Kidney (tissue), 14 donors: ENCODE results near the gene FGFR1OP2. TPM values are rescaled to one million over a fixed set of nuclear protein-coding genes. Genes with fewer than 3 reads are reported as not detected.

Experiments used
- DNase-seq, 5 donors: peaks; one replicate each; pipeline ENCODE4 v3.0.0-alpha.2; 2013 to 2020
- FAIRE-seq: peaks from 2 replicates; lab custom pipeline; 2012; peaks lifted over from hg19 to GRCh38; lab: Jason Lieb, UNC
- H3K27ac ChIP-seq, 2 donors: one replicate each; pipeline ENCODE4 v1.7.0; 2013; ENCODE audit warnings: low read depth in 2 of 2, low read length in 2 of 2, inconsistent platforms in 1 of 2
- H3K27me3 ChIP-seq: one replicate; pipeline ENCODE4 v1.7.1; 2013; ENCODE audit warnings: low read length, inconsistent platforms; ENCODE audit not compliant: control insufficient read depth, insufficient read depth
- H3K36me3 ChIP-seq, 3 donors: one replicate each; pipeline versions ENCODE4 v1.7.0 to v1.7.1; 2013; ENCODE audit warnings: low read length in 3 of 3, control low read depth in 1 of 3, inconsistent platforms in 1 of 3; ENCODE audit not compliant: insufficient read depth in 3 of 3, control insufficient read depth in 2 of 3
- H3K4me1 ChIP-seq, 3 donors: one replicate each; pipeline versions ENCODE4 v1.7.0 to v1.7.1; 2013; ENCODE audit warnings: low read length in 3 of 3, inconsistent platforms in 1 of 3, low read depth in 1 of 3; ENCODE audit not compliant: control insufficient read depth in 2 of 3, insufficient read depth in 2 of 3
- H3K4me3 ChIP-seq, 3 donors: one replicate each; pipeline versions ENCODE4 v1.7.0 to v1.8.1; 2013; ENCODE audit warnings: low read length in 3 of 3, control low read depth in 1 of 3, inconsistent platforms in 1 of 3
- H3K9ac ChIP-seq, 3 donors: one replicate each; pipeline versions ENCODE4 v1.7.0 to v1.7.1; 2013; ENCODE audit warnings: low read length in 3 of 3, control low read depth in 1 of 3, inconsistent platforms in 1 of 3
- H3K9me3 ChIP-seq, 3 donors: one replicate each; pipeline versions ENCODE4 v1.7.0 to v1.7.1; 2013; ENCODE audit warnings: low read length in 3 of 3, control low read depth in 1 of 3, inconsistent platforms in 1 of 3; ENCODE audit not compliant: control insufficient read depth in 2 of 3, insufficient read depth in 1 of 3
- intact Hi-C: fragments of 100-400 bp; cut with DNase I; formaldehyde crosslinking; loops from one replicate; pipeline ENCODE4 v1.11.1; 2022
- polyA plus RNA-seq: library from polyadenylated mRNA; stranded (reverse); fragments of 350-450 nt; fragmentation: Illumina TruSeq; extraction: RNeasy Lipid Tissue Mini Kit (QIAGEN cat#74804); gene quantifications from one replicate; pipeline ENCODE4 v1.2.3, GENCODE V29; 2014; ENCODE audit warnings: low read depth, low replicate concordance; ENCODE audit not compliant: insufficient read depth
- total RNA-seq: library from RNA; stranded (reverse); fragmentation: NEBNext Ultra II Directional; extraction: Animal tissue kit (Norgen Biotek cat#: 25700); gene quantifications from one replicate; pipeline ENCODE4 v1.2.1, GENCODE V29; 2021
- TF ChIP-seq, protein P1 (sequence below): IDR thresholded peaks from 3 replicates; pipeline ENCODE4 v1.5.1; 2012; ENCODE audit warnings: mild to moderate bottlenecking, moderate library complexity, borderline replicate concordance; ENCODE audit not compliant: insufficient read depth; ENCODE audit errors: extremely low read depth
- donor health status: control.
- donor health status: control.
- donor health status: control.
- donor health status: control.
- donor health status: control.
- donor health status: DM: yes; HTN: yes; CAD: no.
- donor health status: Normal renal cell carcinoma (clear cell type).

FGFR1OP2 gene
- total and polyA plus RNA-seq, 2 donors from 2014 or later = 28.6 to 47.1 TPM

- Histone ChIP-seq H3K27me3 (no peaks in the 10 kb centered on the region), H3K9ac (no peak overlapping the region), H3K36me3 (peaks cover 0 to 5% (median 4%) of the 10 kb centered on the region in 3 donors), H3K4me1 (peaks cover 0 to 8% (median 5%) of the 10 kb centered on the region in 3 donors), H3K9me3 (no peaks in the 10 kb centered on the region), H3K27ac (no peak overlapping the region), H3K4me3 (no peak overlapping the region)
- TF ChIP-seq, protein P1, sequence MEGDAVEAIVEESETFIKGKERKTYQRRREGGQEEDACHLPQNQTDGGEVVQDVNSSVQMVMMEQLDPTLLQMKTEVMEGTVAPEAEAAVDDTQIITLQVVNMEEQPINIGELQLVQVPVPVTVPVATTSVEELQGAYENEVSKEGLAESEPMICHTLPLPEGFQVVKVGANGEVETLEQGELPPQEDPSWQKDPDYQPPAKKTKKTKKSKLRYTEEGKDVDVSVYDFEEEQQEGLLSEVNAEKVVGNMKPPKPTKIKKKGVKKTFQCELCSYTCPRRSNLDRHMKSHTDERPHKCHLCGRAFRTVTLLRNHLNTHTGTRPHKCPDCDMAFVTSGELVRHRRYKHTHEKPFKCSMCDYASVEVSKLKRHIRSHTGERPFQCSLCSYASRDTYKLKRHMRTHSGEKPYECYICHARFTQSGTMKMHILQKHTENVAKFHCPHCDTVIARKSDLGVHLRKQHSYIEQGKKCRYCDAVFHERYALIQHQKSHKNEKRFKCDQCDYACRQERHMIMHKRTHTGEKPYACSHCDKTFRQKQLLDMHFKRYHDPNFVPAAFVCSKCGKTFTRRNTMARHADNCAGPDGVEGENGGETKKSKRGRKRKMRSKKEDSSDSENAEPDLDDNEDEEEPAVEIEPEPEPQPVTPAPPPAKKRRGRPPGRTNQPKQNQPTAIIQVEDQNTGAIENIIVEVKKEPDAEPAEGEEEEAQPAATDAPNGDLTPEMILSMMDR = no peak
- DNase-seq (no peak), FAIRE-seq (no peak)
- intact Hi-C loops = no loop called here
Observed at GRCh38 chr12:26935636-26936378, 2.5 kb upstream of the FGFR1OP2 start.

GRCh38 chr12:26936559-26937442 lies 1.5 kb upstream of the FGFR1OP2 start:
- intact Hi-C loops = no loop called here
- Histone ChIP-seq H3K9ac (peak overlapping the region; percentile 83 to 87 (median 83)), H3K27ac (peak overlapping the region in 1 of 2 donors; percentile 98), H3K36me3 (peaks cover 0 to 5% (median 4%) of the 10 kb centered on the region in 3 donors), H3K27me3 (no peaks in the 10 kb centered on the region), H3K9me3 (no peaks in the 10 kb centered on the region), H3K4me3 (peak overlapping the region; percentile 80 to 99 (median 89)), H3K4me1 (peaks cover 0 to 12% (median 5%) of the 10 kb centered on the region in 3 donors)
- TF ChIP-seq, protein P1 = no peak
- DNase-seq (peak in 1 of 5 donors; percentile 21), FAIRE-seq (no peak)

DNA sequence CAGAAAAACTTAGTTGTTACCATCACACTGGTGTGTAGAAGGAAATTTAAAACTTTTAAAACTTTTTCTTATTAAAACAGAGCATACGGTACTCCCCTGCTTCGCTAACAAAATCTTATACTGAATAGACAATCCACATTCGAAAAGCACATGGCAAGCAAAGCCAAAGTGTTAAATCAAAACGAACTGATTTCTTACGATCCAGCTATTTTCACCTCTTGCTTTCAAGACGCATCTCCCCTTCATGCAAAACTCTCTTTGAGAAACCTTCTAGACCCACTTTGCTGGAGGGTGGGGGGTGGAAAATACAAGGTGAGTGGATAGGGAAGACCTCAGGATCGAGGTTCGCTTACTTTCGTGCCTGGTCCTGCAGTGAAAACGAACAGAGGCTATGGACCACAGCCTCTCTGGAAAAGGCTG lies 817 bp upstream of the FGFR1OP2 start:
- intact Hi-C loops = no loop called here
- peaks cover 0 to 13% (median 5%) of the 10 kb centered on the region in 3 donors for H3K4me1 ChIP-seq
- H3K36me3 ChIP-seq = peaks cover 0 to under 1% (median 0%) of the 10 kb centered on the region in 3 donors
- no peaks in the 10 kb centered on the region for H3K27me3 ChIP-seq
- peak overlapping the region; percentile 83 to 87 (median 83) for H3K9ac ChIP-seq
- TF ChIP-seq, protein P1 = no peak
- DNase-seq (no peak), FAIRE-seq (no peak)
- H3K9me3 ChIP-seq = no peaks in the 10 kb centered on the region
- peak overlapping the region; percentile 80 to 99 (median 89) for H3K4me3 ChIP-seq
- peak overlapping the region; percentile 96 to 98 for H3K27ac ChIP-seq
